Ureter (tissue), 1 donor: ENCODE results near the gene HSPA1B. TPM values are rescaled to one million over a fixed set of nuclear protein-coding genes. Genes with fewer than 3 reads are reported as not detected.
"Not testable (repeated sequence)": the region's sequence is repeated elsewhere in the genome, so short reads cannot be mapped to it uniquely, and the experiment has no call there.

Source experiments
- DNase-seq: peaks from one replicate; pipeline ENCODE4 v3.0.0-alpha.2; 2020; ENCODE audit warnings: low spot score
- total RNA-seq: library from RNA; stranded (reverse); gene quantifications from one replicate; pipeline ENCODE4 v1.2.4, GENCODE V29; 2023
- donor health status: DM: yes; HTN: yes; CAD: no.

Gene HSPA1B
- total RNA-seq, 1 donor from 2014 or later = 163 TPM

DNA sequence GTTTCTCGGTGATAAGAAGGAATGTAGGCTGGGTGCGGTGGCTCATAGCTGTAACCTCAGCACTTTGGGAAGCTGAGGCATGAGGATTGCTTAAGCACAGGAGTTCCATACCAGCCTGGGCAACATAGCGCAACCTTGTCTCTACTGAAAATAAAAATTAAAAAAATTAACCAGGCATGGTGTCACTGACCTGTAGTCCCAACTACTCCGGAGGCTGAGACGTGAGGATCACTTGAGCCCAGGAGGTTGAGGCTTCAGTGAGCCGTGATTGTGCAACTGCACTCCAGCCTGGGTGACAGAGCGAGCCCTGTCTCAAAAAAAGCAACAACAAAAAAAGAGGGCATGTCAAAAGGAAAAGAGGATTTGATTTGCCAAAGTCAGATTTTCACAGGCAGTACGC, 31.2 kb downstream of the HSPA1B start:
- no peak for DNase-seq

DNA sequence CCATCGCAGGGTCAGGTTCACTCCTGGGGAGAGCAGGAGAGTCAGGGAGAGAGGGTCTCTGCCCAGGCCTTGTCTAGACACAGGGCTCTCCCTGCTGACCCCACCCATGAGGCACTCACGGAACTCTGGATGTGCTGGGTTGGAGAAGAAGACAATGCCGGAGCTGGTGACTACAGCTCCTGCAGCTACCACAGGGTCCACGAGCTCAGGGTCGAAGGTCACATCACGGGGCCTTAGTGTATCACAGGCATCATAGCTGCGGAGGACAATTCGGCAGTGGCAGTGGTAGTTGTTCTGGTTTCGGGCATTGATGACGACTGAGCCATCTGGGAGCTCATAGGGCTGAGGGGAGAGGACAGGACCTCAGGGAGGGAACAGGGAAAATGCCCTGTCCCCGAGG, 32.4 kb downstream of the HSPA1B start:
- no peak for DNase-seq

DNA sequence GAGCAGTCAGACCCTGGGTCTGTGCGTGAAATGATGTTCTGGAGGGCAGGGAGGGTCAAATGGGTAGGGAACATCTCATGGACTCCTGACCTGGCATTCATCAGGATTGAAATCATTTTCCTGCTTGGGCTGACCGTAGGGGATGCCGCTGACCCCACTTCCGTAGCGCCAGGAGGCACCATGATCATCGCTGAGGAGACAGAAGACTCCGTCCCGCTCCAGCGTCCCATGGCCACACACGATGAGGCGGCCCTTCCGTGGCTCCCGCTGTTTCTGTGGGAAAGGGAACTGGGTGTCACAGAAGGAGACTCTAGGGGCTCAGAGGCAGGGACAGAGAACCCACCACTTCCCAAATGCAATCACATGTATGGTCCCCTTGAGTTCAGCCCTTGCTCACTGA, 32.8 kb downstream of the HSPA1B start:
- no peak for DNase-seq

DNA sequence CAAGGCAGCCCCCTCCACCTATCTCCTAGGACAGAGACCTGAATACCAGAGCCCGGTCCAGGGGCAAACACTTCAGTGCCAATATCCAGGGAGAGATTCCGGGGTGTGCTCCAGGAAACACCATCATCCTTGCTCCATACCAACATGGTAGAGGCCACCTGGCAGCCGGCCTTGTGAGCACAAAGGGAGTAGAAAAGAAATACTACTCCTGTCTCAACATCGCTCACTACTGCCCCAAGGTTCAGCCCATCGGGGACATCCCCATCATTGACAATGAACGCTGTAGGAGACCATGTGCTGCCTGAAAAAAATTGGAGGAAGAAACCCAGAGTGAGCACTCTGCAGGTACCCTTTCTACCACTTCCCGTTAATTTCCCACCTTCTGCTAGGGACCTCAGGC, 33.6 kb downstream of the HSPA1B start:
- DNase-seq = no peak

DNA sequence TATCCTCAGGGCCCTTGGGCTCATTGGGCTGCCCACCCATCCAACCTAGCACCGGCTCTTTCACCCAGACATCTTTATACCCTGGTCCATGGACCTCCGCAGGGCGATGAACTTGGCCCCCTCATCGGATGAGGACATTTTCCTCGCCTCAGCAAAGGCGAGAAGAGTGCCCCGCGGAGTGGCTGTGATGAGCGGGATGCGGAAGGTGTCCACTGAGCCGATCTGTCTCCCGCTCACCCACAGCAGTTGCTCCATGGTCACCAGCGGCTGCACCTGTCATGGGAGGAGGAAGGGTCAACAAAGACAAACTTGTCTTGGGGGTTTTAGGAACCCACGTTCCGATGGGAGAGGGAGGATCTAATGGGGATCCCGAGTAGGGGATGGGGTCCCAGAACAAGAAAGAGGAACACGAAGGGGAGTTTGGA, 34.4 kb downstream of the HSPA1B start:
- DNase-seq = no peak

DNA sequence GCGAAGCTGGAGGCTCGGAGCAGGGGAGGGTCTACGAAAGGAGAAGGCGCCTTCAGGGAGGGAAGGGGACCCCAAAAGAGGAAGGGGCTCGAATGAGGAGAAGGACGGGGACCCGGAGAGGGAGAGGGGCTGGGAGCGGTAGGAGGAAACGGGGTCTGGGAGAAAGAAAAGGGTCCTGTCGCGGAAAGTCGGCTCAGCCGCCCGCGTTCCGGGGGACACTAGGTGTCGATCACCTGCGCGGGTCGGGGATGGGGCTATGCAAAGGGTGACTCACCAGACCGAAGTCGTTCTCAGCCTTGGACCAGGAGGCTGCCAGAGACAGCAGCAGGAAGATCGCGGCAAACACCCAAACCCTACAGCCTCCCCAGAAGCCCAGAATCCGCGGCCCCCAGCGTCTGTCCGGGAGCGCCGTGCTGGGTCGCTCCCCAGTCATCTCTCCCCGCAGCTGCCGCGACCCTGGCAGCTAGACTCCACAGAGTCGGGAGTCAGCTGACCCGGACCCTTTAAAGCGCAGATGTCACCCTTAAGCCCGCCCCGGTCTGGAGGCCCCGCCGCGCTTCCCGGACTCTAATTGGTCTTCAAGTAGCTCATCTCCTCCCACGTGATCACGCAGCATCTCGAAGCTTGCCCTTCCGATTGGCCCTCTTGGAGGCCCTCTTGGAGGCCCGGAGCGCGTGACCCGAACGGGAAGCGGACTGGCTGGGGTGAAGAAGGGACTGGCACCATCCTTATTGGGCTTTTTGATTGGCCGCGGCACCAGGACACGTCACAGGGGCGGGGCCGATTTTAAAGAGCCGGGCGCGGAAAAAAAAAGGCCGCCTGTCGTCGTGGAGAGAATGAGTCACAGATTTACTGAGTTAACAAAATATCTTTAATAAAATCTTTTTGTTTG, 35.1 kb downstream of the HSPA1B start, which contains the start of gene NEU1:
TSS of gene NEU1 (minus strand) at position 478 of the 892 bp plus-strand sequence. CDS start at position 433, 45 bp downstream.
- peak; percentile 100 for DNase-seq

DNA sequence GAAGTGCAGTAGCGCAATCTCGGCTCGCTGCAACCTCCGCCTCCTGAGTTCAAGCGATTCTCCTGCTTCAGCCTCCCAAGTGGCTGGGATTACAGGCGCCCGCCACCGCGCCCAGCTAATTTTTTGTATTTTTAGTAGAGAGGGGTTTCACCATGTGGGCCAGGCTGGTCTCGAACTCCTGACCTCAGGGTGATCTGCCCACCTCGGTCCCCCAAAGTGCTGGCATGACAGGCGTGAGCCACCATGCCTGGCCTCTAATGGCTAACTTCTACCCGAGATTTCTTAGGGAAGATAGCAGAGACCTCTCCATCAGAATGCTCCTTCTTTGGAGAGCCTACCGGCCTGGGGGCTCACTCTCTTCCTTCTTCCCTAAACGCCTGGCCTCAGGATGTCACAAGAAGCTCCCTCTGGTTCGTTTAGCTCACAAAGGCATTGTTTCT, 36.6 kb downstream of the HSPA1B start:
- DNase-seq = not testable (repeated sequence)

DNA sequence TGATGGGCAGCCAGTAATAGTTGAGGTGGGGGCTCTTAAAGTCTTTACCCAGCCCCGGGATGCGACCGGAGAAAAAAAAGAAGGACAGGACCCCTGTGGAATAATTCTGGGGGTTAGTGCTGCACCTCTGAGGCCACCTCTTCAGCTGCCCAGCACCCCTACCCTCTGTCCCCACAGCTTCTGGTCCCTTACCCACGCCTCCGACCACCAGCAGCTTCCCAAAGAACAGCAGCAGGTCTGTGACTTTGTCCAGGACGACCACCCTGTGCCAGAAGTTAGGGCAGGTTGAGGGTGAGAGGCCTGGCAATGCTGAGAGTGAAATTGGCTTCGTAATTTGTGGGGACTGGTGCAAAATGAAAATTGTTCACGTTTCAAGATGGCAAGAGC, 37.3 kb downstream of the HSPA1B start:
- DNase-seq = no peak

DNA sequence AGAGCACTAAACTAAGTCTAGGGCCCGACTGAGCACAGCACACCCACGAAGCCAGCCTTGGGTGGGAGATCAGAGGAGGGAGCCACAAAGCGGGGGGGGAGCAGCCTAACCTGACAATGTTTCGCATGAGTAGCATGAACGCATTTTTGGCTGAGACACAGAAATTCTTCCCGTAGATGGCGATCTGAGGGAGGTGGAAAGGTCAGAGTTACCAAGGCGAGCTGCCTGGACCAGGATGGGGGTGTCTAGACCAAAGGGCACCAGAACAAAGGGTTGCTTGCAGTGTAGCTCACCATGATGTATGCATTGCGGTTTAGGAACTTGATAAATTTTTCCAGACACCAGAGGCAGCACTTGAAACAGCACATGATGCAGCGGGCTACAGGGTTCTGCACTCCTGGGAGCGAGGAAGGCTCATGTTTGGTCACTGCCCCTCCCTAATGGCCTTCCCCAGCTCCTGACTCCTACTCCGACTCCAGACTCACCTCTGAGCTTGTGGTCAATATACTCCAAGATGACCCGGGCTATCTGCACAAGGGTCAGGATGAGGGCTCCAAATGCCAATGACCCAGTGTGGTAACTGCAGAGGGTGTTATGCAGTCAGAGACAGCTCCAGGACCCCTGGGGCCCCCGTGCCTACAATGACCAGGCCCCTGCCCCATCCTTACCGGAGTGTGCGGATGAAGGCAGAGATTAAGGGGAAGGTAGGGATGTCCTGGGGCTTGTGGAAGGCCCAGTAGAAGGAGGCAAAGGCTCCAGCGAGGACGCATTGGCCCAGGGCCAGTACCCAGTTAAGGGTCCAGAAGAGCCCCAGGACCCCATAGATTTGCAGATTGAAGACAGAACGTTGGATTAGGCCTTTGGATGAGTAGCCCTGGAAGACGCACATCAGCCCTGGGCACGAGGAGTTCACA, 37.9 kb downstream of the HSPA1B start:
- DNase-seq = no peak

DNA sequence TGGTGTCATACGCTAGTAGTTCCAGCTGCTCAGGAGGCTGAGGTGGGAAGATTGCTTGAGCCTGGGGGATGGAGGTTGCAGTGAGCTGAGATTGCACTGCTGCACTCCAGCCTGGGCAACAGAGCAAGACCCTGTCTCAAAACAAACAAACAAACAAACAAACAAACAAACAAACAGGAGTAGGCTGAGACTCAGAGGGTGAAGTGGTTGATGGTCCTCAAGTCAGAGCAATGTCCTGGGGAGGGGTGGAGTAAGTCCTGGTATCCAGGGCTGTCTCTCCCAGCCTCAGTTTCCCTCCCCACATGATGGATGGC, 41.1 kb downstream of the HSPA1B start:
- not testable (repeated sequence) for DNase-seq

DNA sequence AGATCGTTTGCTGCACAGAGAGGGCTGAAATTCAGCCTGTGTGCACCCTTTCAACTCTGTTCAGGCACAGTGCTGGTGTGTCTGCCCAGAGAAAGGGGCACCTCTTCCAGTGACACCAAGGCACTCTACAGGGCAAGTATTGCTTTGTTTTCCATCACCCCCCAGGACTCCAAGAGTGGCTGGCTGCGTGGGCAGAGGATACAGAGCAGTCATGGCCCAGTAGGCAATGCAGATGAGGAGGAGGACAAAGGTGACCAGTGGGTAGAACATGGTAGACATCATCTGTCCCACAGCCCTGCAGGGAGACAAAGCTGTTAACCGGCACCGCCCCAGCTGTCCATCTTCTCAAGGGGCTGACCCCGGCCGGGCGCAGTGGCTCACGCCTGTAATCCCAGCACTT, 41.8 kb downstream of the HSPA1B start:
- no peak for DNase-seq

DNA sequence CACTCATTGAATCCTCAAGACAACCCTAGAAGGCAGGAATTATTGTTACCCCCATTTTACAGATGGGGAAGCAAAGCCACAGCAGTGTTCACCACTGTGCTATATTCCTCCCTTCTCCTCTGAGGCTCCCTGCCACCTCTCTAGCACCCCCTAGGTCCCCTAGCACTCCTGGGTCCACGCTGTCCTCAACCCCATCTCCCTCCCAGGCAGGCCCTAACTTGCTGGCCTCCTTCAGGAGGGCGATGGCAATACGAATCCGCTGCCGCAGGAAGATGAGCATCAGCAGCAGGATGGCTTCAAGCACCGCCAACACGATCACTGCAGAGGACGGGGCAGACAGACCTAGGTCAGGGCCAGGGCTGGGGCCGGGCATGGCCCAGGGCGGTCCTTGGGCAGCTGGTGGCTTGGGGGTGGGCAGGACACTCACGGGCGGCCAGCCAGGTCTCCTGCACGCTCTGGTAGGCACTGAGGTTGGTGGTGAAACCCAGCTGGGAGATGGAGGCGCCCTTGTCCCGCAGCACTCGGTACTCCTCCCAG, 42.9 kb downstream of the HSPA1B start:
- DNase-seq = no peak

DNA sequence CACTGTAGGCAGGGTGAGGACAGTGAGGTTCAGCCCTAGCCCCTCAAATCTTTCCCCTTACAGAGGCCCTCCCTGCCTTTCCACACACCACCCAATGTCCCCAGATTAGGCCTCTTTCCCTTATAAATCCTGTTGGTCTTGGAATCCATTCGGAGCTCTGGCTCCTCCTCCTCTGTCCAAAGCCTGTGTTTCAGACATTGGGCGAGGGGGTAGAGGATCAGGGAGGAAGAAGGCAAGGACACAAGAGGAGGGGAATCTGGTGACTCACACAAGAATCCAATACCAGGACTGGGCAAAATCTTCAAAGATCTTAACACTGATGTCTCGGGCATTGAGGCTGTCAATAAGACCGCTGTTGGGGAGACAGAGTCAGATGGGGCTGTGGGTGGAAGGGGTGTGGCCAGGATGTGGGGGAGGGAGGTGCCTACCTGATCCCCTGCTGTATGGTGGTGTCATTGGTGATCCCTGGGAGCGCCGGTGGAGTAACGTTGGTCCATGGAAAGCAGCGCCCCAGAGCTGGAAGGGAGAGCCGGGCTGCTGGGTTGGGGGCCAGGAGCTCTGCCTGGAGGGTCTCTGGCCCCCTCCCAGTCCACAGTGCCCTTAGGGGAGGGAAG, 43.6 kb downstream of the HSPA1B start:
- DNase-seq = no peak

DNA sequence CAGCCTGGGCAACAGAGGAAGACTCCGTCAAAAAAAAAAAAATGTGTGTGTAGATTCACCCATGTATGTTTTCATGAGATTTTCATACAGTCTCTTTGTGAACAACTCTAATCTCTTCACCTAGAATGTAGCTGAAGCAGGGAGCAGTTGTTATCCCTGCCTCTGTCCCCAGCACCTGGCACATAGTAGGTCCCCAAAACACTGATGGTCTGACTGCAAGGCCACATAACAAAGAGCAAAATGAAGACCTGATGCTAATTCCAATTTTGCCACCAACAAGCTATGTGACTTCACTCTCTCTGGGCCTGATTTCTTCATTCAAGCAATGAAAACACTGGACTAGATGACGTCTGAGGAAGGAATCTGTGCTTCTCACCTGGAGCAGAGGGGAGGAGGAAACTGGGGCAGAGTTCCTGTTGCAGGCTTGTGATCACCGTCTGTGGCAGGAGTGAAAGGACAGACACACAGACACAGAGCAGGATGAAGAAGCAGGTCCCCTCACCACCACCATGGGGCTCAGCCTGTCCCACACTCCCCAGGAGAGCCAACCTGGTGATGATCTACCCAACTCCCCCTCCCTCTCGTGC, 46.6 kb downstream of the HSPA1B start:
- no peak for DNase-seq

DNA sequence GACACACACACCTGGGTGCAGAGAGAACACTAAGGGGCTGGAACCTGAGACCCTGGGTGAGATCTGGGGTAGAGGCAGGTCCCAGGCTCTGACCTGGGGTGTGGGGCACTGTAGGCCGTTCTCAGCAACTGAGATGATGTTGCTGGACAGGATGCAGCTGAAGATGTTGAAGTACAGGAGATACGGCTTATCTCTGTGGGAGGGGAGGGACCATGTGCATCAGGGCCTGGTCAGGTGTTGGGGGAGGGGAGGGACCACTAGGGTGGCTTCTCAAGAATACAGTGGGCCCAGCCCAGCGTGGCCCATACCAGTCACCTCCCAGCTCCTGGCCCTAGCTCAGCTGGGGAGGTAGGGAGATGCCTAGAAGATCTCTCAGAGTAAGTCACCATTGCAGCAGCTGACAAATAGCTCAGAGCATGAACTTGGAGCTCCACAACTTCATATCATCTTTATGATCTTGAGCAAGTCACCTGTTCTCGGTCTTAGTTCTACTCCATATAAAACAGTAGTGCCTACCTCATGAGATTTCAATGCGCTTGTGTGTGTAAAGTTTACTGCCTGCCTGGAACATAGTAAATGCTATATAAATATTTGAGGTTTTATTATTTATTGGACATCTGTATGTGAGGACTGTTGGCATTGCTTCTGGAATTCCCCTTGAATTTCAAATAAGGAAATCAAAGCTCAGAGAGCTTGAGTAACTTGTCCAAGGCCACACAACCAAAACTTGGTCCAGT, 47.5 kb downstream of the HSPA1B start:
- no peak for DNase-seq

DNA sequence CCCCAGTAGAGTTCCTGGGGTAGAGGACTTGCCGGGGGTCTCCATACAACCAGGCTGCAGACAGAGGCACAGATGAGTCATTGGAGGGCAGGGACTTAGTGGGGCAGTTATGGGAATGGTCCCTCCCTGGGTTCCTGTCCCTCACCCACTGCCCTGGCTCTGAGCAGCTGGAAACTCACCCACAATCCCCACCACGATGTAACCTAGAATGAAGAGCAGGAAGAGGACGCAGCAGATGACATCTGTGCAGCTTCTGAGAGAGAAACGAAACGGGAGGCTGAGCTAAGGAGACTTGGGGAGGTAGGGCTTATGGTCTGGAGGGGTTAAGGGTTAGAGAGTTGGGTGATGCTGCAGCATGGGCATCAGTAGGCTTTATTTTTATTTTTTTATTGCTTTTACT, 48.3 kb downstream of the HSPA1B start:
- DNase-seq = no peak

DNA sequence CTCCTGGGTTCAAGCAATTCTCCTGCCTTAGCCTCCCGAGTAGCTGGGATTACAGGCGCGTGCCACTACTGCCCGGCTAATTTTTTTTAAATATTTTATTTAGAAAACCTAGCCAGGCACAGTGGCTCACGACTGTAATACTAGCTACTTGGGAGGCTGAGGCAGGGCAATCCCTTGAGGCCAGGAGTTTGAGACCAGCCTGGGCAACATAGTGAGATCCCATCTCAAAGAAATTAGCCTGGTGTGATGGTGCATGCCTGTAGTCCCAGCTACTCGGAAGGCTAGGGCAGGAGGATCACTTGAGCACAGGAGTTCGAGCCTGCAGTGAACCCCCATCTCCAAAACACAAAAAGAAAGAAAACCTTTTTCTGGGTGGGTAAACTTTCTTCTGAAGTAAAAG, 48.8 kb downstream of the HSPA1B start:
- no peak for DNase-seq

DNA sequence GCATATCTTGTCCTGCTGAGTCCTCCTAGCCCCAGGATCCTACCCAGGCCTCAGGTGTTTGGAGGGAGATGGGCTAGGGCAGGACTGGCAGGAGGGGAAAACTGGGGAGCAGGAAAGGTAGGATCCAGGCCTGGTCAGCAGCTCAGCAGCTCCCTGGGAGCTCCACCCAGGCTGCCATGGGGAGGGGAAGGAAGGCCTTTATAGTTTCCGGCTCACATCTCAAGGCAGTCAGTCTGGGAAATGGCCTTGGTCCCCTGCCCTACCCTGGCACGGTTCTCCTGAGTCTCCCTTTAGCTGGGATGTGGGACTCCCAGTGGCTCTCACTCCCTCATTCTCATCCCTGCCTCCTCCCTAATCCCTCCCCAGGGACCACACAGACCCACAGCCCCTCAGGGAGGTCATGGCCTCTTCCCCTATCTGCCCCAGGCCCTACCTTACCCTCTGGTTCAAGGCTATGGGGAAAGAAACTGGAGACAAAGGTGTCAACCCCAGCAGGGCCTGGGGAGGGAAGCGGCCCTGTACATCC, 49.6 kb downstream of the HSPA1B start:
- no peak for DNase-seq

DNA sequence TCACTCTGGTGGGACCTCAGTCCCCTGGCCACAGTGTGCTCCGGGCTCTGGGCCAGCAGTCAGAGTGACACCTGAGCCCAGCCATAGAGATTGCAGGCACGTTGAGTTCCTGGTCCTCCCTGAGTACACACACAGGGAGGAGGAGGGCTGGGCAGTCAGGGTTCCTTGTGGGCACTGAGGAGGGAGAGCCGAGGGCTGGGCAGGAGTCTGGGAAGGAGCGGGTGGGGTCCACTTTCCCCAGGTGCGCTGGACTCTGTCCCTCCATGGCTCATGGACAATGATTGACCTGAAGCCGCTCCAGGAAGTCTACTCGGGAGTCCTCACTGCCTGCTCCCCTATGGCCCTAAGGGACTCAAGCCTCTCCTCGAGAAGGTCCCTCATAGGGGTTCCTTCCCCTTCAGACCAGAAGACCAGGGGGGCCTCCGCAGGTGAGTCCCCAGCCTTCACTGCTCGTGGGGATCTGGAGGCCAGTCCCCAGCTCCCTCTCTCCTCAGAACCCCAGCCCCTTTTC, 50.2 kb downstream of the HSPA1B start:
- DNase-seq = peak; percentile 81

DNA sequence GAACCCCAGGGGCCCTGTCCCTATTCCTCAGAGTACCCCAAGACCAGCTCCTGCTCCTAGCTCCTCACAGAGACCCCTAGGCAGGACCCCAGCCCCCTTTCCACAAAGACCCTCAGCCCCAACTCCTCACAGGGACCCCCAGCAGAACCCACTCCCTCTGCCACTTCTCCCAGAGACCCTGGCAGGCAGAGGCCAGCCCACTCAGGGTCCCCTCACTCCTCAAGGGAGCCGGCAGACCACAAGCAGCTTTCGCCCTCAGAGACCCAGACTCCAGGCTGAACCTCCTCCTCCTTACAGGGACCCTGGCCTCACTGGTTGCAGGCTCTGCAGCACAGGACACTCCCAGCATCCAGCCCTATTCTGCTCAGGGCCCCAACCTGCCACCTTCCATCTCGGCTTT, 50.7 kb downstream of the HSPA1B start:
- DNase-seq = no peak
